Pancreas (tissue), 10 donors: ENCODE data around the gene GUCY2C. TPM values are rescaled to one million over a fixed set of nuclear protein-coding genes. Genes with fewer than 3 reads are reported as not detected.

Experiments
- ATAC-seq, 4 donors: fragments of 200-7000 bp; cut with Tn5 transposase; one replicate each; pipeline versions ENCODE4 v1.8.0 to v1.9.1; 2020; ENCODE audit warnings: mild to moderate bottlenecking in 4 of 4, moderate library complexity in 4 of 4
- DNase-seq, 6 donors: peaks; one replicate each; pipeline ENCODE4 v3.0.0-alpha.2; 2020
- FAIRE-seq: peaks from 2 replicates; lab custom pipeline; 2012; peaks lifted over from hg19 to GRCh38; lab: Jason Lieb, UNC
- H3K27ac ChIP-seq, 4 donors: fragments of 200-600 bp; sonication (generic); 1 replicate in 3 of 4; 2 replicates in 1 of 4; pipeline versions ENCODE4 v1.5.0 to v1.8.0; 2020
- H3K27me3 ChIP-seq, 4 donors: fragments of 200-600 bp; one replicate each; pipeline ENCODE4 v1.8.0; 2021
- H3K36me3 ChIP-seq, 3 donors: fragments of 200-600 bp; sonication (generic) in 1 of 3; one replicate each; pipeline versions ENCODE4 v1.5.0 to v1.8.0; 2020 to 2021
- H3K4me1 ChIP-seq, 3 donors: fragments of 200-600 bp; one replicate each; pipeline ENCODE4 v1.8.0; 2021
- H3K4me3 ChIP-seq, 4 donors: fragments of 200-600 bp; sonication (generic) in 2 of 4; one replicate each; pipeline versions ENCODE4 v1.5.0 to v1.8.0; 2020 to 2021
- H3K9me3 ChIP-seq, 4 donors: fragments of 200-600 bp; one replicate each; pipeline ENCODE4 v1.8.0; 2021
- WGBS, 2 donors: extraction: QIAGEN DNeasy Blood & Tissue Kit; methylation state at CpG; one replicate each; pipeline ENCODE4 v1.1.7; 2013; 5-methylcytosine and 5-hydroxymethylcytosine counted together
- intact Hi-C, 3 donors: fragments of 100-400 bp; cut with DNase I; formaldehyde crosslinking; loops; one replicate each; pipeline versions ENCODE4 v1.11.1 to v1.14.2; 2022
- polyA plus RNA-seq, 2 donors: library from polyadenylated mRNA; stranded (reverse); fragments of 200-250 nt; gene quantifications; one replicate each; pipeline ENCODE4 v1.2.3, GENCODE V29; 2013
- total RNA-seq, 6 donors: library from RNA; stranded (reverse); fragmentation: NEBNext Ultra II Directional in 4 of 6; extraction: Animal tissue kit (Norgen Biotek cat#: 25700) in 4 of 6; gene quantifications; one replicate each; pipeline versions ENCODE4 v1.2.1 to v1.2.4, GENCODE V29; 2021 to 2023
- TF ChIP-seq, protein P1 (sequence below), 4 donors: fragments of 200-600 bp; sonication (generic) in 3 of 4; IDR thresholded peaks; one replicate each; pipeline versions ENCODE4 v1.5.0 to v1.8.0; 2021; ENCODE audit warnings: antibody characterized with exemption in 4 of 4
- donor health status: healthy with polysubstance abuse.
- donor health status: DM: no; HTN: no; CAD: no; lungs with moderate emphysema.
- donor health status: DM: no; HTN: no; CAD: no.
- donor health status: control.
- donor health status: control.
- donor health status: Bipolar disorder and iron deficiency.
- donor health status: DM: yes; HTN: yes; CAD: no.
- donor health status: DM: no; HTN: no; CAD: no.
- donor health status: DM: no; HTN: no; CAD: no.
- donor health status: DM: yes; HTN: yes; CAD: no.

Gene GUCY2C
- total and polyA plus RNA-seq, 8 donors: 0.02 to 0.08 TPM; not detected in 6

- WGBS, 2 donors: 89 to 95% methylated on average over 2 of the region's 2 CpGs
- H3K4me1 ChIP-seq: peaks cover 0 to 6% (median 0%) of the 10 kb centered on the region in 3 donors
- H3K27ac ChIP-seq: no peak overlapping the region
- FAIRE-seq (no peak), ATAC-seq (no peak), DNase-seq (no peak)
- TF ChIP-seq, protein P1, sequence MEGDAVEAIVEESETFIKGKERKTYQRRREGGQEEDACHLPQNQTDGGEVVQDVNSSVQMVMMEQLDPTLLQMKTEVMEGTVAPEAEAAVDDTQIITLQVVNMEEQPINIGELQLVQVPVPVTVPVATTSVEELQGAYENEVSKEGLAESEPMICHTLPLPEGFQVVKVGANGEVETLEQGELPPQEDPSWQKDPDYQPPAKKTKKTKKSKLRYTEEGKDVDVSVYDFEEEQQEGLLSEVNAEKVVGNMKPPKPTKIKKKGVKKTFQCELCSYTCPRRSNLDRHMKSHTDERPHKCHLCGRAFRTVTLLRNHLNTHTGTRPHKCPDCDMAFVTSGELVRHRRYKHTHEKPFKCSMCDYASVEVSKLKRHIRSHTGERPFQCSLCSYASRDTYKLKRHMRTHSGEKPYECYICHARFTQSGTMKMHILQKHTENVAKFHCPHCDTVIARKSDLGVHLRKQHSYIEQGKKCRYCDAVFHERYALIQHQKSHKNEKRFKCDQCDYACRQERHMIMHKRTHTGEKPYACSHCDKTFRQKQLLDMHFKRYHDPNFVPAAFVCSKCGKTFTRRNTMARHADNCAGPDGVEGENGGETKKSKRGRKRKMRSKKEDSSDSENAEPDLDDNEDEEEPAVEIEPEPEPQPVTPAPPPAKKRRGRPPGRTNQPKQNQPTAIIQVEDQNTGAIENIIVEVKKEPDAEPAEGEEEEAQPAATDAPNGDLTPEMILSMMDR (IDR thresholded peaks at IDR 0.05): no peak
- intact Hi-C loops: no loop called here
- H3K27me3 ChIP-seq: no peaks in the 10 kb centered on the region
- no peaks in the 10 kb centered on the region for H3K9me3 ChIP-seq
- no peaks in the 10 kb centered on the region for H3K36me3 ChIP-seq
- H3K4me3 ChIP-seq: no peak overlapping the region
Observed at GRCh38 chr12:14652483-14652882, 43.9 kb downstream of the GUCY2C start.

DNA sequence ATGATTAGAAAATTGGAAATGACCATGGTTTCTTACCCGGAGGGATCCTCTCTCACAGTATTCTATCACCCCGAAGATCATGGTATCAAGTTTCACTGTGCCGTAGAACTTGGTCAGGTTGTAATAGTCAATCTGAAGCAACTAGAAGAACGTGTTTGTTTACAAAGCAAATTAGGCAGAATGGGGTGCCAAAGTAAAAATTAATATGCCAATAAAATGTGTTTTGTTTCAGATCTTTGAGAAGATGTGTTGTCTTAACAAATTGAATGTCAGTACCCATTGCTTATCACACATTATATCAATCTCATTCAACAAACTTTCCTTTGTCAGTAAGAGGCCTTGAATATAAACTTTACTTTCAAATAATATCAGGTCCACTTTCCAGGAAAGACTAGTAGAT lies 45.0 kb downstream of the GUCY2C start:
- no peaks in the 10 kb centered on the region for H3K9me3 ChIP-seq
- peaks cover 0 to 6% (median 0%) of the 10 kb centered on the region in 3 donors for H3K4me1 ChIP-seq
- TF ChIP-seq, protein P1 (IDR thresholded peaks at IDR 0.05): no peak
- 67 to 79% methylated on average over 4 of the region's 4 CpGs for WGBS, 2 donors
- FAIRE-seq (no peak), DNase-seq (no peak), ATAC-seq (no peak)
- no peaks in the 10 kb centered on the region for H3K36me3 ChIP-seq
- no peak overlapping the region for H3K27ac ChIP-seq
- no peaks in the 10 kb centered on the region for H3K27me3 ChIP-seq
- no peak overlapping the region for H3K4me3 ChIP-seq
- intact Hi-C loops: no loop called here

DNA sequence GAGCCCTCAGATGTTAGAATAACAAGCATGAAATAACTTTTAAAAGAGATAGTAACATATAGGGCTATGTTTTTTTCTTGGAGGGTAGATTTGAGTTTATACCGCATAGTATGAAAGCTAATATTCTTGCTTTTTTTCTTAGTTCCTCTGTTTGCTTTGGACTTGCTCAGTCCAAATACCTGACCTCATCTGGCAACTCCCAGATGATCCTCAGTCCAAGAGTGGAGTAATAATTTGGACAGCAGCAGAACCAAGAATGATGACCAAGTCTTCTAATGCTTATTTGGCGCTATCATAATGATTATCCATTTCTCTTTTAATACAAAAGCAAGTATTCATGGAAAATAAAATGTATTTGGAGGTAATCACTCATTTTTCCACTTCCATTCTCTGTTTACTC lies 45.6 kb downstream of the GUCY2C start:
- DNase-seq (no peak), FAIRE-seq (no peak), ATAC-seq (peak in 3 of 4 donors; percentile 11 to 63 (median 33))
- H3K4me1 ChIP-seq: peaks cover 0 to 6% (median 0%) of the 10 kb centered on the region in 3 donors
- intact Hi-C loops: no loop called here
- H3K4me3 ChIP-seq: no peak overlapping the region
- TF ChIP-seq, protein P1 (IDR thresholded peaks at IDR 0.05): no peak
- no peaks in the 10 kb centered on the region for H3K9me3 ChIP-seq
- 57 to 64% methylated on average over 2 of the region's 2 CpGs for WGBS, 2 donors
- no peak overlapping the region for H3K27ac ChIP-seq
- H3K36me3 ChIP-seq: no peaks in the 10 kb centered on the region
- H3K27me3 ChIP-seq: no peaks in the 10 kb centered on the region

- H3K9me3 ChIP-seq: no peaks in the 10 kb centered on the region
- H3K36me3 ChIP-seq: no peaks in the 10 kb centered on the region
- H3K27me3 ChIP-seq: no peaks in the 10 kb centered on the region
- 95% methylated on average over 6 of the region's 6 CpGs for WGBS, 2 donors
- intact Hi-C loops: no loop called here
- TF ChIP-seq, protein P1 (IDR thresholded peaks at IDR 0.05): no peak
- H3K27ac ChIP-seq: no peak overlapping the region
- no peak overlapping the region for H3K4me3 ChIP-seq
- no peak for DNase-seq
- FAIRE-seq: no peak
- H3K4me1 ChIP-seq: peaks cover 0 to 6% (median 0%) of the 10 kb centered on the region in 3 donors
- ATAC-seq: no peak
Observed at GRCh38 chr12:14647028-14647750, 49.2 kb downstream of the GUCY2C start.

DNA sequence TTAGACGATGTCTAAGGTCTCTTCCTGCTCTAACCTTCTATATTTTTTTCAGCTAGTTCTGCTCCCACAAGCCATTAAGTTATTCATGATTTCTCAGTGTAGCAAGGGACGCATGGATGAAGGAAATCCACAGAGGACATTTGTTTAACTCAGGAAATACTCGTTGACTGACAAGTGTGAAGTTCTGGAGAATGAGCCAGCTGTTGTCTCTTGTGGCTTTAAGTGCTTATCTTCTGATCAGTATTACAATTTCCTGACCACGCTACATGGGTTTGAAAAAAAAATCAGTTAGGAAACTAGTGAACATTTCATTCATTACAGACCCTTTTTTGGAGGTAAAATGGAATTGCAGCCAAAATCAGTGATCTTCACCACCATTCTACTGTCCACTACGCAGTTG lies 53.1 kb downstream of the GUCY2C start:
- 64 to 65% methylated on average over 5 of the region's 5 CpGs for WGBS, 2 donors
- no peaks in the 10 kb centered on the region for H3K27me3 ChIP-seq

More for the DNA sequence above, 53.1 kb downstream of the GUCY2C start:
- Histone ChIP-seq H3K9me3 (no peaks in the 10 kb centered on the region), H3K36me3 (no peaks in the 10 kb centered on the region), H3K27ac (no peak overlapping the region), H3K4me1 (no peaks in the 10 kb centered on the region), H3K4me3 (no peak overlapping the region)
- no peak for ATAC-seq
- intact Hi-C loops: no loop called here
- TF ChIP-seq, protein P1 (IDR thresholded peaks at IDR 0.05): no peak
- FAIRE-seq: no peak
- no peak for DNase-seq
